A673 (cell line): ENCODE measurements around the gene TMEM129. TPM values are rescaled to one million over a fixed set of nuclear protein-coding genes. Genes with fewer than 3 reads are reported as not detected.

Source experiments
- BruUV-seq: library from RNA; stranded (reverse); fragments of 400-500 nt; replicated peaks from 2 replicates; lab custom pipeline; 2021; lab: Mats Ljungman, UMichigan
- CTCF ChIA-PET: fragments of 300-600 bp; sonication (Branson Sonifier 250); formaldehyde crosslinking; loops from one replicate; lab custom pipeline; 2022; ENCODE audit warnings: antibody characterized with exemption; lab: Charles Lee
- POLR2A ChIA-PET: fragments of 300-600 bp; sonication (Branson Sonifier 250); formaldehyde crosslinking; loops from one replicate; lab custom pipeline; 2022; ENCODE audit warnings: antibody characterized with exemption; ENCODE audit not compliant: low non-redundant PET; lab: Charles Lee
- DNase-seq: peaks from one replicate; pipeline ENCODE4 v3.0.0-alpha.2; 2015; ENCODE audit warnings: low spot score
- H3K27ac ChIP-seq: fragments of 200-600 bp; sonication (generic); 2 replicates; pipeline ENCODE4 v1.5.1; 2016; ENCODE audit warnings: mixed run types, low read depth, mild to moderate bottlenecking, mixed read lengths, antibody characterized with exemption, low read length; ENCODE audit not compliant: poor library complexity, severe bottlenecking
- H3K27me3 ChIP-seq: fragments of 200-600 bp; sonication (generic); replicated peaks from 2 replicates; pipeline ENCODE4 v1.6.1; 2017; ENCODE audit warnings: mixed run types, low read depth, mild to moderate bottlenecking, mixed read lengths, antibody characterized with exemption, low read length; ENCODE audit not compliant: insufficient read depth, poor library complexity
- H3K36me3 ChIP-seq: fragments of 200-600 bp; sonication (generic); 2 replicates; pipeline ENCODE4 v1.6.1; 2016; ENCODE audit warnings: mixed run types, mild to moderate bottlenecking, mixed read lengths, antibody characterized with exemption, low read length; ENCODE audit not compliant: insufficient read depth, poor library complexity, severe bottlenecking
- H3K4me1 ChIP-seq: fragments of 200-600 bp; sonication (generic); 2 replicates; pipeline ENCODE4 v1.6.1; 2017; ENCODE audit warnings: mixed run types, mild to moderate bottlenecking, mixed read lengths, antibody characterized with exemption, low read length; ENCODE audit not compliant: insufficient read depth, poor library complexity, severe bottlenecking
- H3K4me3 ChIP-seq: fragments of 200-600 bp; sonication (generic); 2 replicates; pipeline ENCODE4 v1.5.1; 2016; ENCODE audit warnings: low read depth, mixed run types, mild to moderate bottlenecking, mixed read lengths, low read length; ENCODE audit not compliant: poor library complexity, severe bottlenecking
- H3K9me3 ChIP-seq: fragments of 200-600 bp; sonication (generic); 2 replicates; pipeline ENCODE4 v1.6.1; 2016; ENCODE audit warnings: mixed run types, low read depth, mild to moderate bottlenecking, mixed read lengths, antibody characterized with exemption, low read length; ENCODE audit not compliant: poor library complexity, severe bottlenecking
- CTCF ChIP-seq: fragments of 300-800, 200-600 bp; sonication (generic); conservative IDR thresholded peaks from 2 replicates; pipeline ENCODE4 v1.5.1; 2017; ENCODE audit warnings: low read depth, mild to moderate bottlenecking, antibody characterized with exemption, low read length, moderate library complexity, mixed read lengths
- EZH2 ChIP-seq: fragments of 200-600 bp; sonication (generic); IDR thresholded peaks from 2 replicates; pipeline ENCODE4 v1.6.1; 2017; ENCODE audit warnings: borderline replicate concordance, low read depth, mild to moderate bottlenecking, mixed read lengths, antibody characterized with exemption, low read length; ENCODE audit not compliant: poor library complexity, severe bottlenecking
- intact Hi-C: fragments of 100-400 bp; cut with micrococcal nuclease; formaldehyde crosslinking; loops from one replicate; pipeline ENCODE4 v1.10.0; 2022; ENCODE audit not compliant: unreplicated experiment
- total RNA-seq: library from RNA; stranded (reverse); gene quantifications from 2 replicates; pipeline ENCODE4 v1.2.3, GENCODE V29; 2021

The TMEM129 gene
- total RNA-seq, 1 experiment from 2014 or later = 28.8 TPM

GRCh38 chr4:1745165-1745564, 24.0 kb upstream of the TMEM129 start:
- Histone ChIP-seq H3K4me1 (no peaks in the 10 kb centered on the region), H3K9me3 (no peaks in the 10 kb centered on the region), H3K36me3 (peaks cover 42% of the 10 kb centered on the region), H3K27me3 (no peaks in the 10 kb centered on the region), H3K27ac (no peak overlapping the region), H3K4me3 (no peak overlapping the region)
- TF ChIP-seq EZH2 (no peak), CTCF (no peak)
- ChIA-PET CTCF (no interaction called here), POLR2A (no interaction called here)
- no TSS peak for BruUV-seq
- intact Hi-C loops = loop anchor here (5.0 kb wide), 3 partner anchors 152 to 442 kb away; no protein-coding TSS in a partner anchor
- DNase-seq = no peak

GRCh38 chr4:1744552-1744951, 23.4 kb upstream of the TMEM129 start:
- H3K27ac ChIP-seq = no peak overlapping the region
- H3K9me3 ChIP-seq = no peaks in the 10 kb centered on the region
- intact Hi-C loops = no loop called here
- H3K27me3 ChIP-seq = no peaks in the 10 kb centered on the region
- TF ChIP-seq CTCF (no peak), EZH2 (no peak)
- peaks cover 48% of the 10 kb centered on the region for H3K36me3 ChIP-seq
- no peaks in the 10 kb centered on the region for H3K4me1 ChIP-seq
- ChIA-PET CTCF (no interaction called here), POLR2A (no interaction called here)
- no peak for DNase-seq
- no peak overlapping the region for H3K4me3 ChIP-seq
- BruUV-seq = TSS peak; percentile 33

- ChIA-PET CTCF (no interaction called here), POLR2A (no interaction called here)
- no peaks in the 10 kb centered on the region for H3K9me3 ChIP-seq
- H3K4me1 ChIP-seq = no peaks in the 10 kb centered on the region
- intact Hi-C loops = no loop called here
- DNase-seq = no peak
- H3K4me3 ChIP-seq = no peak overlapping the region
- no TSS peak for BruUV-seq
- TF ChIP-seq EZH2 (no peak), CTCF (no peak)
- H3K27ac ChIP-seq = no peak overlapping the region
- H3K27me3 ChIP-seq = no peaks in the 10 kb centered on the region
- H3K36me3 ChIP-seq = peaks cover 54% of the 10 kb centered on the region
These were observed 22.9 kb upstream of the TMEM129 start for GRCh38 chr4:1743975-1744374.
